MG63 (cell line): ENCODE measurements around the gene EPRS1. TPM values are rescaled to one million over a fixed set of nuclear protein-coding genes. Genes with fewer than 3 reads are reported as not detected.
"Not testable (repeated sequence)": the region's sequence is repeated elsewhere in the genome, so short reads cannot be mapped to it uniquely, and the experiment has no call there.

Source experiments
- DNase-seq: peaks from one replicate; pipeline ENCODE4 v3.0.0-alpha.2; 2020
- H3K27me3 ChIP-seq: fragments of 250-450 bp; sonication (Bioruptor Pico); 2 replicates; pipeline ENCODE4 v1.5.1; 2020; ENCODE audit warnings: mild to moderate bottlenecking, moderate library complexity
- H3K36me3 ChIP-seq: fragments of 250-450 bp; sonication (Bioruptor Pico); 2 replicates; pipeline ENCODE4 v1.5.1; 2020; ENCODE audit warnings: mild to moderate bottlenecking, moderate library complexity
- H3K4me3 ChIP-seq: fragments of 250-450 bp; sonication (Bioruptor Pico); 2 replicates; pipeline ENCODE4 v1.5.1; 2020; ENCODE audit warnings: mild to moderate bottlenecking, moderate library complexity
- H3K9me3 ChIP-seq: fragments of 250-450 bp; sonication (Bioruptor Pico); 2 replicates; pipeline ENCODE4 v1.5.1; 2020; ENCODE audit warnings: mild to moderate bottlenecking, moderate library complexity
- total RNA-seq: library from RNA; depleted of rRNA; stranded (reverse); fragments of >200 nt; shearing (Covaris generic); gene quantifications from 2 replicates; pipeline ENCODE4 v1.2.3, GENCODE V29; 2014; ENCODE audit warnings: low replicate concordance

EPRS1 gene
- total RNA-seq, 1 experiment from 2014 or later = 106 TPM

GRCh38 chr1:220045356-220046051, 801 bp downstream of the EPRS1 start:
- DNase-seq = peak; percentile 22
- peaks cover 33% of the 10 kb centered on the region for H3K36me3 ChIP-seq
- H3K4me3 ChIP-seq = peak overlapping the region; percentile 89
- H3K27me3 ChIP-seq = no peaks in the 10 kb centered on the region
- no peaks in the 10 kb centered on the region for H3K9me3 ChIP-seq

GRCh38 chr1:220044678-220045355, 1.5 kb downstream of the EPRS1 start:
- H3K36me3 ChIP-seq = peaks cover 40% of the 10 kb centered on the region
- DNase-seq = no peak
- H3K4me3 ChIP-seq = peak overlapping the region; percentile 89
- H3K27me3 ChIP-seq = no peaks in the 10 kb centered on the region
- H3K9me3 ChIP-seq = no peaks in the 10 kb centered on the region

GRCh38 chr1:220043646-220044045, 2.7 kb downstream of the EPRS1 start:
- Histone ChIP-seq H3K9me3 (no peaks in the 10 kb centered on the region), H3K4me3 (no peak overlapping the region; the same call in 1 of the 2 replicates), H3K27me3 (no peaks in the 10 kb centered on the region), H3K36me3 (peaks cover 51% of the 10 kb centered on the region)
- no peak for DNase-seq

- Histone ChIP-seq H3K36me3 (peaks cover 74% of the 10 kb centered on the region), H3K27me3 (no peaks in the 10 kb centered on the region), H3K9me3 (no peaks in the 10 kb centered on the region), H3K4me3 (no peak overlapping the region)
- no peak for DNase-seq
Measured at GRCh38 chr1:220040028-220040596, 6.2 kb downstream of the EPRS1 start.

- Histone ChIP-seq H3K36me3 (peaks cover 76% of the 10 kb centered on the region), H3K27me3 (no peaks in the 10 kb centered on the region), H3K4me3 (no peak overlapping the region), H3K9me3 (no peaks in the 10 kb centered on the region)
- DNase-seq = no peak
Measured at GRCh38 chr1:220038640-220039039, 7.7 kb downstream of the EPRS1 start.

- not testable (repeated sequence) for H3K27me3 ChIP-seq, H3K9me3 ChIP-seq, DNase-seq, H3K4me3 ChIP-seq
- peaks cover 77% of the 10 kb centered on the region for H3K36me3 ChIP-seq
Measured at GRCh38 chr1:220037810-220038209, 8.5 kb downstream of the EPRS1 start.

- H3K9me3 ChIP-seq = no peaks in the 10 kb centered on the region
- H3K27me3 ChIP-seq = no peaks in the 10 kb centered on the region
- DNase-seq = no peak
- peaks cover 83% of the 10 kb centered on the region for H3K36me3 ChIP-seq
- no peak overlapping the region for H3K4me3 ChIP-seq
Measured at GRCh38 chr1:220032911-220033310, 13.4 kb downstream of the EPRS1 start.

- Histone ChIP-seq H3K4me3 (no peak overlapping the region), H3K9me3 (no peaks in the 10 kb centered on the region), H3K27me3 (no peaks in the 10 kb centered on the region), H3K36me3 (peaks cover 83% of the 10 kb centered on the region)
- no peak for DNase-seq
Measured at GRCh38 chr1:220031287-220031686, 15.0 kb downstream of the EPRS1 start.

GRCh38 chr1:220028346-220028895, 17.9 kb downstream of the EPRS1 start:
- Histone ChIP-seq H3K4me3 (no peak overlapping the region), H3K27me3 (no peaks in the 10 kb centered on the region), H3K36me3 (peaks cover 84% of the 10 kb centered on the region), H3K9me3 (no peaks in the 10 kb centered on the region)
- DNase-seq = no peak

- H3K36me3 ChIP-seq = peaks cover 83% of the 10 kb centered on the region
- no peak for DNase-seq
- H3K9me3 ChIP-seq = no peaks in the 10 kb centered on the region
- no peak overlapping the region for H3K4me3 ChIP-seq
- no peaks in the 10 kb centered on the region for H3K27me3 ChIP-seq
Measured at GRCh38 chr1:220019071-220019470, 27.2 kb downstream of the EPRS1 start.

GRCh38 chr1:220013497-220013896, 32.8 kb downstream of the EPRS1 start:
- no peak overlapping the region for H3K4me3 ChIP-seq
- H3K9me3 ChIP-seq = no peaks in the 10 kb centered on the region
- DNase-seq = no peak
- H3K27me3 ChIP-seq = no peaks in the 10 kb centered on the region
- peaks cover 83% of the 10 kb centered on the region for H3K36me3 ChIP-seq

GRCh38 chr1:220012259-220012658, 34.0 kb downstream of the EPRS1 start:
- DNase-seq = no peak
- Histone ChIP-seq H3K27me3 (no peaks in the 10 kb centered on the region), H3K4me3 (no peak overlapping the region), H3K9me3 (no peaks in the 10 kb centered on the region), H3K36me3 (peaks cover 78% of the 10 kb centered on the region)

GRCh38 chr1:220011620-220012019, 34.7 kb downstream of the EPRS1 start:
- Histone ChIP-seq H3K9me3 (no peaks in the 10 kb centered on the region), H3K36me3 (peaks cover 78% of the 10 kb centered on the region), H3K4me3 (no peak overlapping the region), H3K27me3 (no peaks in the 10 kb centered on the region)
- no peak for DNase-seq

- peaks cover 84% of the 10 kb centered on the region for H3K36me3 ChIP-seq
- H3K9me3 ChIP-seq = no peaks in the 10 kb centered on the region
- no peaks in the 10 kb centered on the region for H3K27me3 ChIP-seq
- DNase-seq = no peak
- no peak overlapping the region for H3K4me3 ChIP-seq
Measured at GRCh38 chr1:220007438-220007837, 38.9 kb downstream of the EPRS1 start.

- no peak overlapping the region for H3K4me3 ChIP-seq
- DNase-seq = no peak
- H3K36me3 ChIP-seq = peaks cover 79% of the 10 kb centered on the region
- no peaks in the 10 kb centered on the region for H3K9me3 ChIP-seq
- H3K27me3 ChIP-seq = no peaks in the 10 kb centered on the region
Measured at GRCh38 chr1:220005489-220005888, 40.8 kb downstream of the EPRS1 start.

GRCh38 chr1:220003610-220004299, 42.5 kb downstream of the EPRS1 start:
- Histone ChIP-seq H3K36me3 (peaks cover 79% of the 10 kb centered on the region), H3K9me3 (no peaks in the 10 kb centered on the region), H3K27me3 (no peaks in the 10 kb centered on the region), H3K4me3 (no peak overlapping the region)
- no peak for DNase-seq

- peaks cover 80% of the 10 kb centered on the region for H3K36me3 ChIP-seq
- no peak overlapping the region for H3K4me3 ChIP-seq
- H3K27me3 ChIP-seq = no peaks in the 10 kb centered on the region
- H3K9me3 ChIP-seq = no peaks in the 10 kb centered on the region
- no peak for DNase-seq
Measured at GRCh38 chr1:220003015-220003414, 43.3 kb downstream of the EPRS1 start.
